ENCODE results near the gene ODF2. TPM values are rescaled to one million over a fixed set of nuclear protein-coding genes. Genes with fewer than 3 reads are reported as not detected.

Gene ODF2
- total and polyA plus RNA-seq, 10 of the 15 experiments (the other 5 are each of a cell fraction or from before 2014, with no cell fraction given): 8.7 to 65.1 (median 38.5) TPM

- TF ChIP-seq ZBTB40 (IDR thresholded peaks at IDR 0.05; ENCODE audit: borderline replicate concordance) (peak; percentile 49; the same call in 1 of the 2 replicates), NRF1 (conservative IDR thresholded peaks at IDR 0.05; ENCODE audit: low read depth, low read length) (peak; percentile 72), E2F8 (IDR thresholded peaks at IDR 0.05; ENCODE audit: low read depth, partially characterized antibody) (peak; percentile 32), PAX8 (IDR thresholded peaks at IDR 0.05) (no peak), STAT1 (conservative IDR thresholded peaks at IDR 0.05) (no peak), BCL3 (IDR thresholded peaks at IDR 0.05; ENCODE audit: borderline replicate concordance, insufficient read depth, low read depth, low read length, poor library complexity, severe bottlenecking) (no peak), PRDM15 (CRISPR knock-in tag; IDR thresholded peaks at IDR 0.05) (no peak), PBX3 (IDR thresholded peaks at IDR 0.05; ENCODE audit: insufficient replicate concordance, low read depth, low read length) (no peak), KDM1A (IDR thresholded peaks at IDR 0.05; ENCODE audit: borderline replicate concordance) (no peak), RBBP5 (conservative IDR thresholded peaks at IDR 0.05) (no peak), CHD2 (IDR thresholded peaks at IDR 0.05; ENCODE audit: borderline replicate concordance, low read depth, low read length) (0 out of 2 replicates have a peak, but pooled peaks have one; percentile 42), USF1 (IDR thresholded peaks at IDR 0.05; ENCODE audit: borderline replicate concordance, extremely low read length, insufficient read depth, low read depth, low read length) (no peak)
Measured at GRCh38 chr9:128504485-128505413, 48.9 kb downstream of the ODF2 start, which contains the start of gene GLE1 (continued).
